HG02970 (cell line): ENCODE data around the gene EIF4G3.
"Not testable (repeated sequence)": the region's sequence is repeated elsewhere in the genome, so short reads cannot be mapped to it uniquely, and the experiment has no call there.

Source experiments
- ATAC-seq: cut with Tn5 transposase; IDR thresholded peaks from one replicate; pipeline ENCODE4 v1.9.1; 2021; ENCODE audit warnings: mild to moderate bottlenecking, moderate library complexity, moderate number of reproducible peaks; ENCODE audit not compliant: unreplicated experiment, low FRiP score

Gene EIF4G3

GRCh38 chr1:20974069-20974468 lies 202.6 kb downstream of the EIF4G3 start:
- ATAC-seq, result no peak

- ATAC-seq, result no peak
Measured at GRCh38 chr1:20972855-20973254, 203.8 kb downstream of the EIF4G3 start.

- peak; percentile 77 for ATAC-seq
Measured at GRCh38 chr1:20964540-20965484, 211.9 kb downstream of the EIF4G3 start.

GRCh38 chr1:20962576-20963258 lies 214.0 kb downstream of the EIF4G3 start:
- ATAC-seq, result no peak

- no peak for ATAC-seq
Measured at GRCh38 chr1:20958430-20958829, 218.3 kb downstream of the EIF4G3 start.

GRCh38 chr1:20956272-20956671 lies 220.4 kb downstream of the EIF4G3 start:
- no peak for ATAC-seq

- ATAC-seq, result no peak
Measured at GRCh38 chr1:20950679-20951078, 226.0 kb downstream of the EIF4G3 start.

GRCh38 chr1:20949871-20950590 lies 226.7 kb downstream of the EIF4G3 start:
- ATAC-seq, result no peak

GRCh38 chr1:20948101-20948500 lies 228.6 kb downstream of the EIF4G3 start:
- ATAC-seq, result no peak

- no peak for ATAC-seq
Measured at GRCh38 chr1:20947409-20947808, 229.3 kb downstream of the EIF4G3 start.

- ATAC-seq, result no peak
Measured at GRCh38 chr1:20936621-20937020, 240.1 kb downstream of the EIF4G3 start.

GRCh38 chr1:20936216-20936615 lies 240.5 kb downstream of the EIF4G3 start:
- ATAC-seq, result no peak

- no peak for ATAC-seq
Measured at GRCh38 chr1:20935717-20936116, 241.0 kb downstream of the EIF4G3 start.

GRCh38 chr1:20932437-20932977 lies 244.2 kb downstream of the EIF4G3 start:
- no peak for ATAC-seq

GRCh38 chr1:20931930-20932436 lies 244.7 kb downstream of the EIF4G3 start:
- ATAC-seq, result no peak

GRCh38 chr1:20930427-20930826 lies 246.3 kb downstream of the EIF4G3 start:
- ATAC-seq, result no peak

GRCh38 chr1:20928146-20928545 lies 248.6 kb downstream of the EIF4G3 start:
- ATAC-seq, result no peak

GRCh38 chr1:20921285-20921684 lies 255.4 kb downstream of the EIF4G3 start:
- no peak for ATAC-seq

GRCh38 chr1:20913242-20913641 lies 263.5 kb downstream of the EIF4G3 start:
- ATAC-seq, result no peak

GRCh38 chr1:20907526-20907925 lies 269.2 kb downstream of the EIF4G3 start:
- ATAC-seq, result not testable (repeated sequence)
